GM21360 (cell line): ENCODE results near the gene CAMSAP3.

Source experiments
- ATAC-seq: cut with Tn5 transposase; IDR thresholded peaks from one replicate; pipeline ENCODE4 v1.9.1; 2021; ENCODE audit warnings: mild to moderate bottlenecking, moderate library complexity; ENCODE audit not compliant: unreplicated experiment

The CAMSAP3 gene

GRCh38 chr19:7611541-7612279 lies 16.0 kb downstream of the CAMSAP3 start:
- ATAC-seq, result no peak

GRCh38 chr19:7612282-7613274 lies 16.9 kb downstream of the CAMSAP3 start:
- ATAC-seq, result no peak

DNA sequence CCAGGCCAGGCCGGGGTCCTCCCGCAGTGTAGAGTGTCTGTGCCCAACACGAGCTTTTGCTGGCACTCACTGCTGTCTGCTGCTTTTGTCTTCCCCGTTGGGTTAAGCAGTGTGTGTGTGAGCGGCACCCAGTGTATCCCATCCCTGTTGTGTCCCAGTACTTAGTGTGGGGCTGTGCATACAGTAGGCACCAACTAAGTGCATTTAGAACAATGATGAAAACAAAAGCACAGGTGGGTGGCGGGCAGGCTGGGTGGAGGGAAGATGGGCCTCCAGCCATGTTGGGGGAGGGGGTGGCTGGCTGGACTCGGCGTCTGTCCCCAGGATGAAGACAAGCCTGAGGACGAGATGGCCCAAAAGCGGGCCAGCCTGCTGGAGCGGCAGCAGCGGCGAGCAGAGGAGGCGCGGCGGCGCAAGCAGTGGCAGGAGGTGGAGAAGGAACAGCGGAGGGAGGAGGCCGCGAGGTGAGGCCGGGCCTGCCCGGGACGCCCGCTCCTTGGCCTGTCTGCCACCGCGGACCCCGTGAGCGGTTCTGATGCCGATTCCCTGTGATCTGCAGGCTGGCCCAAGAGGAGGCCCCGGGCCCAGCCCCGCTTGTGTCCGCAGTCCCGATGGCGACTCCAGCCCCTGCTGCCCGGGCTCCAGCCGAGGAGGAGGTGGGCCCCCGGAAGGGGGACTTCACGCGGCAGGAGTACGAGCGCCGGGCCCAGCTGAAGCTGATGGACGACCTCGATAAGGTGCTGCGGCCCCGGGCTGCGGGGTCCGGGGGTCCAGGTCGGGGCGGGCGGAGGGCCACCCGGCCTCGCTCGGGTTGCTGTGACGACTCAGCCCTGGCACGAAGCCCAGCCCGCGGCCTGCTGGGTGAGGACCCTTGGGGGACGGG lies 19.4 kb downstream of the CAMSAP3 start:
- ATAC-seq, result no peak

DNA sequence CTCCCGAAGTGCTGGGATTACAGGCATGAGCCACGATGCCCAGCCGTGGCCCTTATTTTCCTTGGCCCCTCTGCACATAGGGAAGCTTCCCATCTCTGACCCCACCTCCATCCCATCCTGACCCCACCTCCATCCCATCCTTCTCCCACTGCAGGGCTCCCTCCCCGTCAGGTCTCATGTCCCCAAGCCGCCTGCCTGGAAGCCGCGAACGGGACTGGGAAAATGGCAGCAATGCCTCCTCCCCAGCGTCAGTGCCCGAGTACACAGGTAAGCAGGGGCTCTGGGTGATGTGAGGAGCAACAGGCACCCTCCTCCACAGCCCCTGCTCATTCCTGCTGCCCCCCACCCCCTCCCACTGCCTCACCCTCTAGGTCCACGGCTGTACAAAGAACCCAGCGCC lies 21.5 kb downstream of the CAMSAP3 start:
- ATAC-seq, result no peak

GRCh38 chr19:7617735-7618134 lies 22.1 kb downstream of the CAMSAP3 start:
- ATAC-seq, result no peak

DNA sequence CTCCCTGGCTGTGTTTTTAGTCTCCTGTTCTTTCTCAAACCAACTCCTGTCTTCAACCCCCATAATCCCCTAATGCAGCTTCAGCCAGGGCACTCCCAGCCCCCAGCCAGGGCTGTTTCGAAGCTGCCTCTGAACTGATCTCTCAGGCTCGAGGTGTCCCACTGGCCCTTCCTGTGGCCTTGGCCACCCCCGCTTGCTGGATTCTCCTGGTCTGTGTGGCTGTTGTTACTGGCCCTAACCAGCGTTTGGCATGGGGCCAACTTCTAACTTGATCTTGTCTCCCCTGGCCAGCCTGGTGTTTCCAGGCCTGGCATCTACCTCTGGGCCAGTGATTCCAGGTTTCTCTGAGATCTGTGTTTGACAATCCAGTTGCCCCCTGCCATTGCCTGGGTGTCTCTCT lies 22.7 kb downstream of the CAMSAP3 start:
- no peak for ATAC-seq

GRCh38 chr19:7618771-7619510 lies 23.3 kb downstream of the CAMSAP3 start:
- no peak for ATAC-seq

DNA sequence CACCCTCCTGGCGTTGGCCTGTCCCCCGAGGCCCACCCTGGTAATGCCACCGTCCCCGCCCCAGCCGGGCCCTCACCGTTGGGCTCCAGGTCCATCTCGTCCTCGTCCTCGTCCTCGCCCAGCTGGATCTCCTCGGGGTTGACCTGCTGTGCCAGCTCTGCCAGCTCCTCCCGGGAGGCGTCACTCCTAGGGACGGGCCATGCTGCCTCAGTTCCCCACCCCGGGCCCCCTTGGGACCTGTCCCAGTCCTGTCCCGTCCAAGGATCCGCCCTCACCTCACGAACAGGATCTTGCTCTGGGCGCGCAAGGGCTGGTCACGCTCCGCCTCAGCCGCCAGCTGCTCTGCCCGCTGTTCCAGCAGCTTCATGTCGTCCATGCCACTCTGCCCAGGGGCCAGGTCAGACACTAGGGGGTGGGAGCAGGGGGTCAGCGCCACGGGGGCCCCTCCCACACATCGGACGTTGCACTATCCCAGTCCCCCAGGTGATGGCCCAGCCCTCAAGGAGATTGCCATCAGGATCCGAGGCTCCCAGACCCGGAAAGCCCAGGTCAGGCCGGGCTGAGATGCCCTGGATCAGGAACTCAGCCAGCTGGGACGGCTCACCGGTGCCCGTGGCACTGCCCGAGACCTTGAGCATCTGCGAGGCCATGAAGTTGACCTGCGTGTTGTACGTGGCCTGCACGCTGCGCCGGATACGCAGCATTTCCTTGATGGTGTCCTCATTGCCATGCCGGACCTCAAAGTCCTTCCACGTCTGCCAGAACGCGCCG lies 24.2 kb downstream of the CAMSAP3 start:
- no peak for ATAC-seq

GRCh38 chr19:7620442-7621412 lies 25.1 kb downstream of the CAMSAP3 start:
- ATAC-seq, result no peak

DNA sequence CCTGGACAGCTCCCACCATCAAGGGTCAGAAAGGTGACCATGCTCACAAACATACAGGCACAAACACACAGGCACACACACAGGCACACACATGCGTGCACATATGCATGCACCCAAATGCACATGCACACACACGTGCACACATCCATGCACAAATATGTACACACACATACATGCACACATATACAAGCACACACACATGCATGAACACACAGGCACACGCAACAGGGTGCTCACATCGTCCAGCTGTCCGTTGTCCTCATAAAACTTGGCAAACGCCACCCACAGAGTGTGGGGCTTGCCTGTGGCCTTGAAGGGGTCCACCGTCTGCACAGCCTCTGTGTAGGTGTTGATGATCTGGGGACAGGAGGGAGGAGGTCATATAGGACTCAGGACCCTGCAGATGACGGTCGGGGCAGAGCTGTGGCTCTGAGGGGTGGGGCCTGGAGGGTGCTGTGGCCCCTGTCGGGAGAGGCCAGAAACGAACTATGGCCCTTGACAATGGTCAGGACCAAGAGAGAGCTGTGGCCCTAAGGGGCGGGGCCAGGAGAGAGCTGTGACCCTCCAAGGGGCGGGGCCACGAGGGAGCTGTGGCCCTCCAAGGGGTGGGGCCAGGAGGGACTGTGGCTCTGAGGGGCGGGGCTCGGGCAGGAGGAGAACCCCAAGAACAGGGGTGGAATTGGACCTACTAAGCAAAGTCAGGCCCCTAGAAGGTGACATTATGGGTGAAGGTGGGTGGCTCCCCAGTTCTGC lies 27.4 kb downstream of the CAMSAP3 start:
- no peak for ATAC-seq

GRCh38 chr19:7623725-7624603 lies 28.3 kb downstream of the CAMSAP3 start:
- ATAC-seq, result no peak

DNA sequence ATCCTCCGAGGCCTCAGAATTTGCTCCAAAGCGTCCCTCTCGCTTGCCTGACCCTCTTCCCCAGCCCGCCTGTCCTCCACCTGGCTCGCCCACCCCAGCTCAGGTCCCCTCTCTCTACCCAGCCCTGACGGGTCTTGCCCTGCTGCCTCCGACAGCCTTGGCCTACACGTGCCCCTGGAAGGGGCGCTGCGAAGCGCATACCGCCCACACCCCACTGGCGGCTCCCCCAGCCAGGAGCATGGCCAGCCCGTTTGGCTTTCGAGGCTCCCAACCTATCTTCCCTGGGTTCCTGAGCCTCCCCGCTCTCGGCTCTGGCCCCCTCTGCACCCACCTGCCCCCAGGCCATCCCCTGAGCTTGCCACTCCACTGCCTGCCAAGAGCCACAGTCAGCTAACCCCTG lies 29.1 kb downstream of the CAMSAP3 start:
- no peak for ATAC-seq

- no peak for ATAC-seq
Observed at GRCh38 chr19:7625763-7626372, 30.2 kb downstream of the CAMSAP3 start.

- ATAC-seq, result no peak
Observed at GRCh38 chr19:7627166-7627565, 31.5 kb downstream of the CAMSAP3 start.

GRCh38 chr19:7628589-7629311 lies 33.1 kb downstream of the CAMSAP3 start:
- no peak for ATAC-seq
